ENCODE measurements around the gene ETV7.

DNA sequence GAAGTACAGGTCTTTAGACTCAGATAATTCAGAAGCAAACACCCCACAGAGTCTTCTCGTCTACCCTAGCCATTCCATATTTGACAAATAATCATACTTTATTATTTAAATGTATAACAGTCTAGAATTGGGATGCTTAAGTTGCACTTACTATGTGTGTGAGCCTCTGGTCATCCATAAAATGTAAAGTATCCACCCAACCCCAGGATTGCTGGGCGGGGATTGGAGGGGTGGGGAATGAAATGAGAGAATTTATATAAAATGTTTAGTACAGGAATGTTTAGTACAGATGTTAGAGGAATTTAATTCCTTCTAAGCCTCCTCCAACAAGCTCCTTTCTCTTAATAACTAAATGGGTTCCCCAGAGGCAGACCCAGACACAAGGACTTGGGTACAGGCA lies 67.6 kb downstream of the ETV7 start:
- TF ChIP-seq POLR2AphosphoS5 (IDR thresholded peaks at IDR 0.05) (no peak), EP300 (IDR thresholded peaks at IDR 0.05) (no peak), POLR2A (IDR thresholded peaks at IDR 0.05) (no peak)
- TF ChIP-seq, protein P1, sequence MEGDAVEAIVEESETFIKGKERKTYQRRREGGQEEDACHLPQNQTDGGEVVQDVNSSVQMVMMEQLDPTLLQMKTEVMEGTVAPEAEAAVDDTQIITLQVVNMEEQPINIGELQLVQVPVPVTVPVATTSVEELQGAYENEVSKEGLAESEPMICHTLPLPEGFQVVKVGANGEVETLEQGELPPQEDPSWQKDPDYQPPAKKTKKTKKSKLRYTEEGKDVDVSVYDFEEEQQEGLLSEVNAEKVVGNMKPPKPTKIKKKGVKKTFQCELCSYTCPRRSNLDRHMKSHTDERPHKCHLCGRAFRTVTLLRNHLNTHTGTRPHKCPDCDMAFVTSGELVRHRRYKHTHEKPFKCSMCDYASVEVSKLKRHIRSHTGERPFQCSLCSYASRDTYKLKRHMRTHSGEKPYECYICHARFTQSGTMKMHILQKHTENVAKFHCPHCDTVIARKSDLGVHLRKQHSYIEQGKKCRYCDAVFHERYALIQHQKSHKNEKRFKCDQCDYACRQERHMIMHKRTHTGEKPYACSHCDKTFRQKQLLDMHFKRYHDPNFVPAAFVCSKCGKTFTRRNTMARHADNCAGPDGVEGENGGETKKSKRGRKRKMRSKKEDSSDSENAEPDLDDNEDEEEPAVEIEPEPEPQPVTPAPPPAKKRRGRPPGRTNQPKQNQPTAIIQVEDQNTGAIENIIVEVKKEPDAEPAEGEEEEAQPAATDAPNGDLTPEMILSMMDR (IDR thresholded peaks at IDR 0.05), result no peak

Measured in sigmoid colon (tissue), 4 donors.